GM12875 (cell line): ENCODE results near the gene PTPA.
"Not testable (repeated sequence)": the region's sequence is repeated elsewhere in the genome, so short reads cannot be mapped to it uniquely, and the experiment has no call there.

ENCODE experiments used
- H3K4me3 ChIP-seq: one replicate; pipeline ENCODE4 v1.5.1; 2011; ENCODE audit warnings: low read depth, low read length, control low read depth
- TF ChIP-seq, protein P1 (sequence below): IDR thresholded peaks from 2 replicates; pipeline ENCODE4 v1.5.1; 2011; ENCODE audit warnings: low read depth, mild to moderate bottlenecking, control low read depth, inconsistent platforms, low read length, moderate library complexity, borderline replicate concordance; ENCODE audit not compliant: insufficient read depth

Gene PTPA

DNA sequence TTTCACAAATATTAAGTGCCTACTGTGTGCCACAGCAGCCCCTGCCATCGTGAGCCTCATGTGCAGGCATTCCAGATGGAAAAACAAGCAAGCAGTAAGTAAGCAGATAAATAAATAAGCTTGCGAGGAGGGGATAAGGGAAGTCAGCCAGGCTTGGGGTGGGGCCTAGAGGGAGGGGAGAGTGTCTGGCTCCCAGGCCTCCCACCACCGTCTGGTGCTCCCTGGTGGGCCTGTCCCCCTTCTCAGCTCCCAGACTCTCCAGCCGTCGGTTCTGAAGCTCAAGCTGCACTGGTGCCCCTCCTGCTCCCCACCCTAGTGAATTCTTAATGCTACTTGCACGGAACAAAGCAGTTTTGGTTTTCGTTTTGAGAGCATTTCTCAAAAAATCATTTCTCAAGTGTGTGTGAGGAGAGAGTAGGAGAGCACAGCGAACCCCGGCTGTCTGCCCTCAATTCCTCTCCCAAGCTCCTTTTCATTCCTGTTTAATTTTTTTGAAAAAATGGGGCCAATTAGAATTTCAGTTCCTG lies 73.4 kb downstream of the PTPA start:
- no peak overlapping the region for H3K4me3 ChIP-seq
- TF ChIP-seq, protein P1, sequence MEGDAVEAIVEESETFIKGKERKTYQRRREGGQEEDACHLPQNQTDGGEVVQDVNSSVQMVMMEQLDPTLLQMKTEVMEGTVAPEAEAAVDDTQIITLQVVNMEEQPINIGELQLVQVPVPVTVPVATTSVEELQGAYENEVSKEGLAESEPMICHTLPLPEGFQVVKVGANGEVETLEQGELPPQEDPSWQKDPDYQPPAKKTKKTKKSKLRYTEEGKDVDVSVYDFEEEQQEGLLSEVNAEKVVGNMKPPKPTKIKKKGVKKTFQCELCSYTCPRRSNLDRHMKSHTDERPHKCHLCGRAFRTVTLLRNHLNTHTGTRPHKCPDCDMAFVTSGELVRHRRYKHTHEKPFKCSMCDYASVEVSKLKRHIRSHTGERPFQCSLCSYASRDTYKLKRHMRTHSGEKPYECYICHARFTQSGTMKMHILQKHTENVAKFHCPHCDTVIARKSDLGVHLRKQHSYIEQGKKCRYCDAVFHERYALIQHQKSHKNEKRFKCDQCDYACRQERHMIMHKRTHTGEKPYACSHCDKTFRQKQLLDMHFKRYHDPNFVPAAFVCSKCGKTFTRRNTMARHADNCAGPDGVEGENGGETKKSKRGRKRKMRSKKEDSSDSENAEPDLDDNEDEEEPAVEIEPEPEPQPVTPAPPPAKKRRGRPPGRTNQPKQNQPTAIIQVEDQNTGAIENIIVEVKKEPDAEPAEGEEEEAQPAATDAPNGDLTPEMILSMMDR: no peak

DNA sequence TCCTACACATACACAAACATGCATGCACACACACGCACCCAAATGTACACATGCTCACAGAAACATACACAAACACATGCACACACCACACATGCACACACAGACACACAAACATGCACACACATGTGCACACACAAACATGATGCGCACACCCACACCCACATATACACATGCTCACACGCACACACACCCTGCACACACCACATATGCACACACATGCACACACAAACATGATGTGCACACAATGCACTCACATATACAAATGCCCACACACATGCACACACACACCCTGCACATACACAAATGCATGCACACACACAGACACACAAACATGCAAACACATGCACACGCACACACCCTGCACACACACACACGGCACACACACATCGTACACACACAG lies 74.2 kb downstream of the PTPA start:
- H3K4me3 ChIP-seq: no peak overlapping the region
- TF ChIP-seq, protein P1: no peak

DNA sequence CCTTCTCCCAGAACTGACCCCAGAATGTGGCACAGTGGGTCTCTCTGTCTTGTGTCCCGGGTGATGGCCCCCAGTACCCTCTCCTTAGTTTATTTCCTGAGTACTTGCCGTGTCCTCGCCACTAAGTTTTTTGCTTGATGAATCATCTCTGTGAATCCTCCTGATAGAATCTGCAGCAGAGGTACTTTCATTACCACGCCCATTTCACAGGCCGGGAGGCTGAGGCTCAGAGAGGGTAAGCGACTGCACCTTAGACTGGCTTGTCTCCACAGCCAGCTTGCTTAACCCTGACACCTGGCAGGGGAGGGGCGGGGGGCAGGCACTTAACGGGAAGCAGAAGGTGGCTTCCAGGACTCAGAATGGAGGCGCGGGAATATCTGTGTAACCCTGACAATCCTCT lies 74.8 kb downstream of the PTPA start:
- TF ChIP-seq, protein P1: no peak
- no peak overlapping the region for H3K4me3 ChIP-seq

DNA sequence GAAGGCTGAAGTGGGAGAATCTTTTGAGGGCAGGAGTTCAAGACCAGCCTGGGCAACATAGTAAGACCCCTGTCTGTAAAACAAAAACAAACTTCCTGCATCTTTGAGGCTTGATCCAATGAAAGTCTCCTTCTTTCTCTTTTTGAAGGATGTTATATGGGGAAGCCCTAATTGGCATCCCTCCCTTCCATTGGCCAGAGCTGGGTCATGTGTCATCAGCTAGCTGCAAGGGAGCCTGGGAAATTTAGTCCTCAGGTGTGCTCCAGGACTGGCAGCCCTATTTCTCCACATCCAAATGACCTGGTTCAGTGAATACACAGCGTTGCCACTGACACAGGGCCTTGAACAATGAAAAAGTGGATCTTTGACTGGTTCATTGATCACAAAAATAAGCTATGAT lies 75.8 kb downstream of the PTPA start:
- TF ChIP-seq, protein P1: no peak
- no peak overlapping the region for H3K4me3 ChIP-seq

DNA sequence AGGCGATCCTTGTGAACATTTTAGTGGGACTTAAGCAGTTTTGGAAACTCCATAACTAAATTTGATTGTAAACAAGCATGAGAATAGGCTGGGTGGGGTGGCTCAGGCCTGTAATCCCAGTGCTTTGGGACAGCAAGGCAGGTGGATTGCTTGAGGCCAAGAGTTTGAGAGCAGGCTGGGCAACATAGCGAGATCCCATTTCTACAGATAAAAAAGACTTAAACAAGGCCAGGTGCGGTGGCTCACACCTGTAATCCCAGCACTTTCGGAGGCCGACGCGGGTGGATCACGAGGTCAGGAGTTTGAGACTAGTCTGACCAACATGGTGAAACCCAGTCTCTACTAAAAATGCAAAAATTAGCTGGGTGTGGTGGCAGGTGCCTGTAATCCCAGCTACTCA lies 78.8 kb downstream of the PTPA start:
- H3K4me3 ChIP-seq: not testable (repeated sequence)

DNA sequence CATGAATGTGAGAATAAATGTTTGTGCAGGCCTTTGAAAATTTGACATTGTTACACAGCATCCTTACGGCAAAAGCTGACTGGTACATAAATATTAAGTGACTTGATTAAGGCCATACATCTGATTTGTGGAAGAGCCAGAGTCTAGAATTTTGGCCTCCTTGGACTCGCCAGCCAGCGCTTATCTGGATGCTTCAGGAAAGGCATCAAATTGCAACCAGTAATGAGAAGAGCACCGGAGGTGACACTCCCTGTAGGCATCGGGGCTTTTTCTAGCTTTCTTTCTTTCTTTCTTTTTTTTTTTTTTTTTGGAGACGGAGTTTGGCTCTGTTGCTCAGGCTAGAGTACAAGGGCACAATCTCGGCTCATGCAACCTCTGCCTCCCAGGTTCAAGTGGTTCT lies 80.0 kb downstream of the PTPA start:
- no peak overlapping the region for H3K4me3 ChIP-seq
- TF ChIP-seq, protein P1: no peak

DNA sequence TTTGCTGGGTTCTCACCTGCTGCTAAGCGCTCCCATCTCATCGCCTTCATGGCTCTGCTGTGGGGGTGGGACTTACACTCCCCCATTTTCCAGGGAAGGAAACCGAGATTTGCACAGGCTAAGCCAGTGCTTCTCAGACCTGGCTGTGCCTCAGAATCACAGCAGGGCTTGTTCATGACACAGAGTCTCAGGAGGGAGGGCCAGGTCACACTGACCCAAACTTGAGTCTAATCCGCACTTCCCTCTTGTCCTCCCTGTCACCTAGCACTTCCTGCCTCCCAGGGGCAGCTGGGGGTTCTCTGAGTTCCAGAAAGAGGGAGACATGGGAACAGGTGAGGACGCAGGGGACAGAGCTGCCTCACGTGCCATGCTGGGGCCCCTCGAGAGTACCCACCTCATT lies 82.4 kb downstream of the PTPA start:
- TF ChIP-seq, protein P1: no peak
- no peak overlapping the region for H3K4me3 ChIP-seq

DNA sequence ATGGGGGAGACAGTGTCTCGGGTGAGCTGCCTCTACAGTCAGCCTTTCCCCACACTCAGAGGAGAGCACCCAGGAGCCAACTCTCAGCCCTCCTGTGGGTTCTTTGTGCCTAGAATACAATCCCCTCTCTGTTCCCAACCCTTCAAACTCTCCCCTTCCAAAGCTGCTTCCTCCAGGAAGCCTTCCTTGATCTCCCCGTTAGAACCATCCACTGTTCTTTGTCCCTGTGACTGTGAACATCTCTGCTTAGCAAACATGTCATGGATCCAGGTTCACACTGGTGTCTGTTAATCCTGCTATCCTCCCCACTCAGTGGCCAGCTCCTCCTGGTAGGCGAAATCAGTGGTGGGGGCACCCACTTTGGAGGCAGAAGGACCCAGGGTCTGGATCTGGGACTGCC lies 83.0 kb downstream of the PTPA start:
- no peak overlapping the region for H3K4me3 ChIP-seq
- TF ChIP-seq, protein P1: no peak
